H9 (cell line): ENCODE results near the gene MYLK. TPM values are rescaled to one million over a fixed set of nuclear protein-coding genes. Genes with fewer than 3 reads are reported as not detected.

Source experiments
- DNase-seq: peaks from one replicate; pipeline ENCODE4 v3.0.0-alpha.2; 2017
- H2AFZ ChIP-seq: one replicate; pipeline ENCODE4 v1.6.1; 2013; ENCODE audit warnings: mild to moderate bottlenecking, low read length, control low read depth, moderate library complexity
- H2AK5ac ChIP-seq: 2 replicates; pipeline ENCODE4 v1.6.1; 2013; ENCODE audit warnings: low read length, control low read depth, mixed read lengths; ENCODE audit not compliant: insufficient read length
- H2BK120ac ChIP-seq: one replicate; pipeline ENCODE4 v1.6.1; 2013; ENCODE audit warnings: low read depth, mild to moderate bottlenecking, low read length, control low read depth, inconsistent platforms; ENCODE audit not compliant: poor library complexity, severe bottlenecking
- H2BK12ac ChIP-seq: 2 replicates; pipeline ENCODE4 v1.6.1; 2013; ENCODE audit warnings: low read length, control low read depth, mixed read lengths, low read depth; ENCODE audit not compliant: insufficient read length
- H2BK15ac ChIP-seq: 2 replicates; pipeline ENCODE4 v1.6.1; 2013; ENCODE audit warnings: low read depth, low read length, control low read depth
- H2BK20ac ChIP-seq: one replicate; pipeline ENCODE4 v1.6.1; 2013; ENCODE audit warnings: low read depth, mild to moderate bottlenecking, low read length, control low read depth, inconsistent platforms; ENCODE audit not compliant: poor library complexity, severe bottlenecking
- H2BK5ac ChIP-seq: 2 replicates; pipeline ENCODE4 v1.6.1; 2013; ENCODE audit warnings: low read length, control low read depth, mixed read lengths; ENCODE audit not compliant: insufficient read length
- H3K14ac ChIP-seq: 2 replicates; pipeline ENCODE4 v1.6.1; 2013; ENCODE audit warnings: low read length, control low read depth; ENCODE audit not compliant: insufficient read depth
- H3K18ac ChIP-seq: 2 replicates; pipeline ENCODE4 v1.6.1; 2013; ENCODE audit warnings: low read depth, mild to moderate bottlenecking, mixed read lengths, low read length, control low read depth; ENCODE audit not compliant: insufficient read length
- H3K23ac ChIP-seq: 2 replicates; pipeline ENCODE4 v1.6.1; 2013; ENCODE audit warnings: low read length, control low read depth, mixed read lengths, low read depth; ENCODE audit not compliant: insufficient read length
- H3K23me2 ChIP-seq: 2 replicates; pipeline ENCODE4 v1.6.1; 2013; ENCODE audit warnings: low read depth, mild to moderate bottlenecking, mixed read lengths, low read length, control low read depth; ENCODE audit not compliant: insufficient read length, poor library complexity, severe bottlenecking
- H3K27ac ChIP-seq: 2 replicates; pipeline ENCODE4 v1.5.1; 2013; ENCODE audit warnings: low read length, control low read depth, mixed read lengths, low read depth; ENCODE audit not compliant: insufficient read length
- H3K27me3 ChIP-seq: 2 replicates; pipeline ENCODE4 v1.6.1; 2013; ENCODE audit warnings: low read length, control low read depth, inconsistent platforms; ENCODE audit not compliant: insufficient read depth
- H3K4ac ChIP-seq: 2 replicates; pipeline ENCODE4 v1.6.1; 2013; ENCODE audit warnings: low read depth, mild to moderate bottlenecking, control low read depth, inconsistent platforms, low read length, moderate library complexity
- H3K4me1 ChIP-seq: 2 replicates; pipeline ENCODE4 v1.6.1; 2013; ENCODE audit warnings: low read length, control low read depth, inconsistent platforms; ENCODE audit not compliant: insufficient read depth
- H3K4me2 ChIP-seq: 2 replicates; pipeline ENCODE4 v1.6.1; 2013; ENCODE audit warnings: low read length, control low read depth, mixed read lengths; ENCODE audit not compliant: insufficient read length, insufficient read depth
- H3K56ac ChIP-seq: 2 replicates; pipeline ENCODE4 v1.6.1; 2013; ENCODE audit warnings: low read depth, mild to moderate bottlenecking, mixed read lengths, low read length, control low read depth; ENCODE audit not compliant: insufficient read length
- H3K79me1 ChIP-seq: 2 replicates; pipeline ENCODE4 v1.6.1; 2013; ENCODE audit warnings: low read depth, mild to moderate bottlenecking, moderate library complexity, low read length, control low read depth, inconsistent platforms; ENCODE audit not compliant: insufficient read depth, poor library complexity, severe bottlenecking
- H3K79me2 ChIP-seq: 2 replicates; pipeline ENCODE4 v1.6.1; 2013; ENCODE audit warnings: low read length, control low read depth, inconsistent platforms; ENCODE audit not compliant: insufficient read depth
- H3K9ac ChIP-seq: 2 replicates; pipeline ENCODE4 v1.6.1; 2013; ENCODE audit warnings: low read length, control low read depth, mixed read lengths; ENCODE audit not compliant: insufficient read length; ENCODE audit errors: extremely low read depth
- H3K9me3 ChIP-seq: one replicate; pipeline ENCODE4 v1.6.1; 2013; ENCODE audit warnings: low read depth, low read length, inconsistent platforms; ENCODE audit not compliant: control insufficient read depth
- H3T11ph ChIP-seq: one replicate; pipeline ENCODE4 v1.6.1; 2013; ENCODE audit warnings: mild to moderate bottlenecking, low read length, control low read depth, inconsistent platforms
- H4K20me1 ChIP-seq: one replicate; pipeline ENCODE4 v1.6.1; 2013; ENCODE audit not compliant: control insufficient read depth, insufficient read length, insufficient read depth
- H4K5ac ChIP-seq: 2 replicates; pipeline ENCODE4 v1.6.1; 2013; ENCODE audit warnings: low read depth, mild to moderate bottlenecking, mixed read lengths, low read length, control low read depth; ENCODE audit not compliant: insufficient read length
- H4K8ac ChIP-seq: replicated peaks from 2 replicates; pipeline ENCODE4 v1.6.1; 2013; ENCODE audit warnings: low read length, control low read depth, mixed read lengths, low read depth; ENCODE audit not compliant: insufficient read length
- H4K91ac ChIP-seq: 2 replicates; pipeline ENCODE4 v1.6.1; 2013; ENCODE audit warnings: low read depth, mild to moderate bottlenecking, moderate library complexity, mixed read lengths, low read length, control low read depth; ENCODE audit not compliant: insufficient read length
- H3K27ac Mint-ChIP-seq, 3 experiments: 2 replicates in 2 of 3; 3 replicates in 1 of 3; pipeline ENCODE4 v1.8.0; 2020 to 2021; ENCODE audit warnings: mixed read lengths in 3 of 3, mild to moderate bottlenecking in 1 of 3, moderate library complexity in 1 of 3
- H3K27me3 Mint-ChIP-seq: 2 replicates; pipeline ENCODE4 v1.8.0; 2021; ENCODE audit warnings: low read depth, mild to moderate bottlenecking, moderate library complexity, mixed read lengths
- H3K36me3 Mint-ChIP-seq, 3 experiments: 2 replicates in 2 of 3; 3 replicates in 1 of 3; pipeline ENCODE4 v1.8.0; 2020 to 2021; ENCODE audit warnings: low read depth in 3 of 3, mixed read lengths in 3 of 3; ENCODE audit not compliant: insufficient read depth in 1 of 3
- H3K4me1 Mint-ChIP-seq, 2 experiments: 2 replicates each; pipeline ENCODE4 v1.8.0; 2020; ENCODE audit warnings: mixed read lengths in 2 of 2
- H3K4me3 Mint-ChIP-seq, 2 experiments: 2 replicates in 1 of 2; 3 replicates in 1 of 2; pipeline ENCODE4 v1.8.0; 2020 to 2021; ENCODE audit warnings: mild to moderate bottlenecking in 2 of 2, mixed read lengths in 2 of 2, moderate library complexity in 1 of 2
- H3K9me3 Mint-ChIP-seq, 2 experiments: 2 replicates in 1 of 2; 3 replicates in 1 of 2; pipeline ENCODE4 v1.8.0; 2020; ENCODE audit warnings: mild to moderate bottlenecking in 2 of 2, mixed read lengths in 2 of 2, moderate library complexity in 1 of 2
- WGBS: extraction: QIAGEN DNeasy Blood & Tissue Kit; methylation state at CpG from one replicate; pipeline ENCODE4 v1.1.7; 2013; ENCODE audit warnings: missing lambda C conversion rate, low lambda C conversion rate, mixed read lengths; ENCODE audit not compliant: insufficient read length; ENCODE audit errors: extremely low coverage; 5-methylcytosine and 5-hydroxymethylcytosine counted together
- total RNA-seq: library from RNA; stranded (reverse); gene quantifications from 2 replicates; pipeline ENCODE4 v1.2.1, GENCODE V29; 2021
- TF ChIP-seq, protein P1 (sequence below): fragments of 200-600 bp; sonication (generic); conservative IDR thresholded peaks from 3 replicates; pipeline ENCODE4 v1.8.0; 2021; ENCODE audit warnings: antibody characterized with exemption, mild to moderate bottlenecking

The MYLK gene
- total RNA-seq, 1 experiment from 2014 or later, result 10.1 TPM

DNA sequence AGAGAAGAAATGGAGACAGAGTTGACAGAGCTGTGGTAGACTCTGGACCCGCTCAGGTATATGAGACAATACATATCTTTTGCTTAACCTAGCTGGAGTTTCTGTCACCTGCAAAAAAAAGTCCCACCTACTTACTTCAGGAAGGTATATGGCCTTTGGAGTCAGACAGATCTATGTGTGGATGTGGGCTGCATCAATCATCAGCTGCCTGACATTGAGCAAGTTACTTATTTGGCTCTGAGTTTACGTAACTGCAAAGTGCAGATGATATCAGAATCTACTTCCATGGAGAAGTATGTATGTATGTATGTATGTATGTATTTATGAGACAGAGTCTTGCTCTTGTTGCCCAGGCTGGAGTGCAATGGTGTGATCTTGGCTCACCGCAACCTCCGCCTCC is 124.3 kb downstream of the MYLK start:
- Histone ChIP-seq H4K91ac (no peak overlapping the region), H3K27ac (no peak overlapping the region), H3T11ph (no peak overlapping the region), H2AK5ac (no peak overlapping the region), H2BK5ac (no peak overlapping the region), H3K23ac (no peak overlapping the region), H2BK120ac (no peak overlapping the region), H4K20me1 (no peaks in the 10 kb centered on the region), H3K18ac (no peak overlapping the region), H4K8ac (no peak overlapping the region), H3K9ac (no peak overlapping the region), H3K4ac (no peak overlapping the region), H3K9me3 (no peaks in the 10 kb centered on the region), H2BK20ac (no peak overlapping the region), H3K79me1 (no peaks in the 10 kb centered on the region), H3K4me2 (no peak overlapping the region), H3K56ac (no peak overlapping the region), H3K27me3 (no peaks in the 10 kb centered on the region), H2BK15ac (no peak overlapping the region), H3K79me2 (no peaks in the 10 kb centered on the region), H3K14ac (no peak overlapping the region), H3K4me1 (no peaks in the 10 kb centered on the region), H4K5ac (no peak overlapping the region), H2BK12ac (no peak overlapping the region), H2AFZ (no peak overlapping the region), H3K23me2 (no peaks in the 10 kb centered on the region)
- TF ChIP-seq, protein P1, sequence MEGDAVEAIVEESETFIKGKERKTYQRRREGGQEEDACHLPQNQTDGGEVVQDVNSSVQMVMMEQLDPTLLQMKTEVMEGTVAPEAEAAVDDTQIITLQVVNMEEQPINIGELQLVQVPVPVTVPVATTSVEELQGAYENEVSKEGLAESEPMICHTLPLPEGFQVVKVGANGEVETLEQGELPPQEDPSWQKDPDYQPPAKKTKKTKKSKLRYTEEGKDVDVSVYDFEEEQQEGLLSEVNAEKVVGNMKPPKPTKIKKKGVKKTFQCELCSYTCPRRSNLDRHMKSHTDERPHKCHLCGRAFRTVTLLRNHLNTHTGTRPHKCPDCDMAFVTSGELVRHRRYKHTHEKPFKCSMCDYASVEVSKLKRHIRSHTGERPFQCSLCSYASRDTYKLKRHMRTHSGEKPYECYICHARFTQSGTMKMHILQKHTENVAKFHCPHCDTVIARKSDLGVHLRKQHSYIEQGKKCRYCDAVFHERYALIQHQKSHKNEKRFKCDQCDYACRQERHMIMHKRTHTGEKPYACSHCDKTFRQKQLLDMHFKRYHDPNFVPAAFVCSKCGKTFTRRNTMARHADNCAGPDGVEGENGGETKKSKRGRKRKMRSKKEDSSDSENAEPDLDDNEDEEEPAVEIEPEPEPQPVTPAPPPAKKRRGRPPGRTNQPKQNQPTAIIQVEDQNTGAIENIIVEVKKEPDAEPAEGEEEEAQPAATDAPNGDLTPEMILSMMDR, result no peak
- no peaks in the 10 kb centered on the region for H3K36me3 Mint-ChIP-seq
- no peaks in the 10 kb centered on the region for H3K27me3 Mint-ChIP-seq
- H3K27ac Mint-ChIP-seq, result no peak overlapping the region
- H3K9me3 Mint-ChIP-seq, result no peaks in the 10 kb centered on the region
- DNase-seq, result no peak
- H3K4me1 Mint-ChIP-seq, result no peaks in the 10 kb centered on the region
- WGBS, result no CpG with 5 or more reads among the region's 4 CpGs
- H3K4me3 Mint-ChIP-seq, result no peak overlapping the region
